Globus pallidus (tissue), 1 donor: Measurements from ENCODE around the gene CHSY3.
A peak's percentile ranks its signal among the peaks of the same experiment; 100 is the strongest.

Experiments used
- DNase-seq: peaks from one replicate; pipeline ENCODE4 v3.0.0-alpha.2; 2015; ENCODE audit warnings: low spot score

The CHSY3 gene

GRCh38 chr5:129904102-129904666 is at the start of gene CHSY3:
TSS of gene CHSY3 (plus strand) at chr5:129904465.
- peak; percentile 85 for DNase-seq

DNA sequence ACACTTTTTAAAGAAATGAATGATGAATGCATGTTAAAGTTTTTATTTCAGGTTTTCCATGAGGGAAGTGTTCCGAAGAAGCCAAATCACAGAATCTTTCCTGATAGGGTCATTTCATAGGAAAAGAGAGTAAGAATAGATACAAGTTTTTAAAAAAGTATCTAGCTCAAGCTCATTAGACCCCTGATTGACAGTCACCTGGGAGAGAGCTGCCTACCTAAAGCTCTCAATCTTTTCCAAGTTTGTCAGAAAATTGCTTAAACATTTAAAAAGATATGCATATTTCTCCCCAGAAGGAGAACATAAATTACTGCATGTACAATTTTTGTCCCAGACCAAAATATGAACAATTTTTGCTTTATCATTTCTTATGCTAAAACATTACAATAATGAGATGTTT is 47.9 kb upstream of the CHSY3 start:
- DNase-seq: no peak

DNA sequence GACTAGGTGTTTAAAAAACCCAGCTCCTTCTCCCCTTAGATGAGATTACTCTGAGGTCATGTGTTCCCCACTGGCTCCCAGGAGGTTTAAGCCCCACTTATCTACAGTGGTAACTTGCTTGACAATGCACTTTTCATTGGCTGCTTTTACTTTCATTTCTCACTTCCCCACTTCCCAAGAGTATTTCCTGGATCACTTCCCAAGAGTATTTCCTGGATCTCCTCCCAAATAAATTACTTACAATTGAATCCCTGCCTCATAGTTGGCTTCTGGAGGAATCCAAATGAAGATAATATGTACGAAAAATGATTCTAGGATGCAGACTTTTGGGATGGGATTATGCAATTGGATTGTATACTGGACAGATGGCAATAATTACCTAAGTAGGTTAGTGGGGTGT is 47.1 kb upstream of the CHSY3 start:
- no peak for DNase-seq

DNA sequence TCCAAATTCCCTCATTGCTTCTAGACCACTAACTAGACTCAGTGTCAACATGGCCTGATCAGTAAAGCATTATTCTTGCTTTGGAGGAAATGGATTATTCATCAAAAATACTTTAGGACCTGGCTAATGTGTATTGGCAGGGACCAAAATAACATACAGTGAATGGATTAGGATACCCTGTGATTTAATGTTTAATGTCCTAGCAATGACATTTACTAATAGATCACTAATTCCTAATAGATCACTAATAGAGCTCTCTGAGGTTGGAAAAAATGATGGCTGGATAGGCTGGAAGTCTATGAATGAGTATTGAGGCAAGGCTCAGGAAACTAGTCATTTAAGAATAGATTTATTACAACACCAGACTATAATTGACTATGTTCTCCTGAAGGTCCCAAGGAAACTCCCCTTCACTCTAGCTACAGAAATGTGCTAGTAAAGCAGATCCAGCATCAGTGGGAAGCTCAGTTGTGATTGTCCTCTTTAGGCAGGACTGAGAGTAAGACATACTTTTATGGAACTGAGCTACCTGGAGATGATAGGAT is 46.1 kb upstream of the CHSY3 start:
- DNase-seq: no peak

- DNase-seq: no peak
Observed at GRCh38 chr5:129884322-129884721, 19.9 kb upstream of the CHSY3 start.

DNA sequence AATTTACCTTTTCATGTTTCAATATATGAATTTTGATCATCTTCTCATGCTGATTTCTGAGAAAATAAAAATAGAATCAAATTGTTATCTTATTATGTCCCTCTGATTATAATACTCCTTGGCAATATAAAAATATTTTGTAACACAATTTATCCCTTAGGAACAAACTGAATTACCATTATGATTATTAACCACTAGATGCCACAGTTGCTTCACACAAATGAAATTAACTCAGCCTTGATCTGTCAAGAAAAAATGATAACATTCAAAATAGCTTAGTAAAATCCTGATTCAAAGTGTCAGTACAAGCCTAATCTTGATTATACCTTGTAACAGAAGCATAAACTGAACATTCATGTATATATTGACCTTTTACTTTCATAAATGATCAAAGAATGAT is 4.8 kb upstream of the CHSY3 start:
- no peak for DNase-seq

DNA sequence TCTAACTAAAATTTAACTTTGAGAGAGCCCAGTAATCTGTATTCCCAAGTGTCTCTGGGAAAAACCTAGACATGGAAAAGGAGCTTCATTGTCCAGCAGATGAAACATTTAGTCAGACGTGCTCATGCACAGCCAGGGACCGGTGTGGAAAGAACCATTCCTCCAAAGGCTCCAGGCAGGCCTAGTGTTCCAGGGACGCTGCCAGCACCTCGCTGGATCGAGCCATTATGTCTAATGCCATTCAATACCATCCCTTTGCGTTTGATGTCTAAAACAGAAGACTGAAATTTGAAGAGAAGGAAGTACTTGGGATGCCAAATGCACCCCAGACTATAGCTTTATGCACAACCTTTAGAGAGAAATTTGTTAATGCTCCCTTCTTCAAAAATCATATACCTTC is 1.4 kb upstream of the CHSY3 start:
- no peak for DNase-seq

DNA sequence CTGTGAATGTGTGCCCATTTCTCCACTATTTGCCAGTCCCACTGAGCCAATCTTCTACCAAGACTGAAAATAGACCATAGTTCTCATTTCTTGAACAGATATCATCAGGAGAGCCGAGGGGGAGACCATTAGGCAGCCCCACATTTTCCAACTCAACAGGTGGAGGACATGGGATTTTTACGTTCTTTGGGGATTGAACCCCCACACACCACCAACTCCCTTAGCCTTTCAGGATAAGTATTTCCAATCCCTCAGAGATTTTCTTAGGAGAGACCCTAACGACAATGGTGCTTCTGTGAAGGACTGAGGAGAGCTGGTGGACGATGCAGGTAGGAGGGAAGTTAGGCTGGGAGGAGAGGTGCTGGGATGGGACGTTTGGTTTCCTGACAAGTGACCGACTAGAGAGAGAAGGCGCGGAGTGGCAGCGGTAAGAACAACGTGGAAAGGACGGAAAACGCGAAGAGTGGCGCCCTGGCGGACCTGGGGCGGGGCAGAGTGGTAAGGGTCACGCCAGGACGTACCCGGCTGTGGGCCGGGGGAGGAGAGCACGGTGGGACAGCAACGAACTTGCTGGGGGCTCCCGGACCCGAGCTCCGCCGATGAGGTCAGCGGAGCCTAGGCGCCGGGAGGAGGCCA is 681 bp upstream of the CHSY3 start:
- DNase-seq: no peak

DNA sequence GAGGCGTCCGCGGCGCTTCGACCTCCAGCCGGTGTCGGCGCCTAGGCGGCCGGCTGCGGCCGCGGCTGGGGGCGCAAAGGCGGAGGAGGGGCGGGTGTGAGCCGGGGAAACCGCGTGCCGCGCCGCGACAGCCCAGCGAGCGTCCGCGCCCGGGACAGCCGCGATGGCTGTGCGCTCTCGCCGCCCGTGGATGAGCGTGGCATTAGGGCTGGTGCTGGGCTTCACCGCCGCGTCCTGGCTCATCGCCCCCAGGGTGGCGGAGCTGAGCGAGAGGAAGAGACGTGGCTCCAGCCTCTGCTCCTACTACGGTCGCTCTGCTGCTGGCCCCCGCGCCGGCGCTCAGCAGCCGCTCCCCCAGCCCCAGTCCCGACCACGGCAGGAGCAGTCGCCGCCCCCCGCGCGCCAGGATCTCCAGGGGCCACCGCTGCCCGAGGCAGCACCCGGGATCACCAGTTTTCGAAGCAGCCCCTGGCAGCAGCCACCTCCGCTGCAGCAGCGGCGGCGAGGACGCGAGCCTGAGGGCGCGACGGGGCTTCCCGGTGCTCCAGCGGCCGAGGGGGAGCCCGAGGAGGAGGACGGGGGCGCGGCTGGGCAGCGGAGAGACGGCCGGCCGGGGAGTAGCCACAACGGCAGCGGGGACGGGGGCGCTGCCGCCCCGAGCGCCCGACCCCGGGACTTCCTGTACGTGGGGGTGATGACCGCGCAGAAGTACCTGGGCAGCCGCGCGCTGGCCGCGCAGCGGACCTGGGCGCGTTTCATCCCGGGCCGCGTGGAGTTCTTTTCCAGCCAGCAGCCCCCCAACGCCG is 605 bp downstream of the CHSY3 start:
- DNase-seq: no peak

DNA sequence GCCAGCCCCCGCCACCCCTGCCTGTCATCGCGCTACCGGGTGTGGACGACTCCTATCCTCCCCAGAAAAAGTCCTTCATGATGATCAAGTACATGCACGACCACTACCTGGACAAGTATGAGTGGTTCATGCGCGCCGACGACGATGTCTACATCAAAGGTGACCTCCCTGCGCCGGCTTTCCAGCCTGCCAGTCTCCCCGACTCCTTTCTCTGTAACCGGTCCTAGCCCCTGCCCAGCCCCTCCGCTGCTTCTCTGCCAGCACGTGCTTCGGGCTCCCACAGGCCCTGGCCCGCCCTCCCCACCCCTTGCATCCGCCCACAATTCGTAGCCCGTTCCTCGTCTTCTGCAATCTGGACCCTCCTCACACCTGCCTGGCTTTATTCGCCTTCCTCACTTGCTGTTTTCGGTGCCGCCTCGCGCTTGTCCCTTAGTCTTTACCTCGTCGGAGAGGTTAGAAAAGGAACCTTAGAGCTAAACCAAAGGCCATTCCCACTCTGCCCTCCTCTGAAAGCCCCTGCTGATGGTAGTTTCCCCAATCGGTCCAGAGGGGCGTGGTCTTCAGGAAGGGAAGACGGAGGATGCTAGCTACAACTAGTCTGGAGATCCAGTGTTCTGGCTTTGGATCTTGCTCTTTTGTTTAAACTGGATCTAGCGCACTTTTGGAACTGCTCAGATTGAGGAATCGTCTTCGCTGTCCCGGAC is 1.4 kb downstream of the CHSY3 start:
- DNase-seq: no peak

DNA sequence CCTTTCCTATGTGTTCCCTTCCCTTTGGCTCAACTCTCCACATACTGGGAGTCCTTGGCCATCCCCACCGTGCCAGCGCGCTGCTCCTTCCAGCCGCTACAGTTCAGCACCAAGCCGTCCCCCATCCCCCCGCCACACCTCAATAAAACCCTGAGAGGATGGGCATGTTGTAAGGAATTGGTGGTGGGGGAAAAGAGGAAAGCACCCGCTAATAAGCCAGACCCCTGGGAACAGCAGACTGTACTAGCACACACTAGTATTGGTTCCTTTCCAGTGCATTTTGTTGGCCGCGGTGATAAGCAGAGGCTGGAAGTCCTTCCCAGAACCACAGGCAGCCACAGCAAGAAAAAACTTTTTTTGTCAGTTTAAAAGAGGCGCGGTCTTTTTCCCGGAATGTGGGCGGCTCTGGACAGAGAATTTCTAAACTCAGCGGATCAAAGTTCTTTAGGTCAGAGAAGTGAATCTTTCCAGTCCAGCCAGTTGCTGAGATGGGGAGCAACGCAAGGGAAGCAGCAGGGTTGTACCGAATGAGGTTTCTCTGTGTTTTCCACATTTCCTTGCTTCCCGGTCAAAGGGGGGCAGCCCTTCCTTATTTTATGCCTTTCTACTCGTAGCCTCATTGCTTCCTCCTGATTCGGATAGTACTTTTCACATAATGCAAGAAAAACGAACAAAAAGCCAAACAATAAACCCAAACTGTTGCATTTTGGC is 2.1 kb downstream of the CHSY3 start:
- DNase-seq: no peak

GRCh38 chr5:129909225-129909624 is 5.0 kb downstream of the CHSY3 start:
- DNase-seq: no peak

GRCh38 chr5:129912601-129913255 is 8.5 kb downstream of the CHSY3 start:
- DNase-seq: no peak

DNA sequence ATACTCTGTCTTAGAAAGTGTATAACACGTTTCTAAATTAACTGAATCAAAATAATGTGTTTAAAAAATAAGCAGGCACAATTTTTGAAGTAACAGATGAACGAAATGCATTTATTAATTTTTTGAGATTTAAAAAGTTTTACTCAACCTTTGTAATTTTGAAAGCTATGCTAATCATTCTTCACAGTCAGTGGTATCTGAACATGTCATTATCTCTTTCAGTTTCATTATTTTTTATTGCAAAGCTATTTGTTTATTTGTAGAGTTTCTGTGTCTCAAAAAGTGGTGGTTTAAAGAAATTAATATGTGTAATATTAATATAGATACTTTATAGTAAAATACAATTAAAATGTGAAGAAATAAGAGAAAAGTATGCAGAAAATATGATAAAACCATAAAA is 11.2 kb downstream of the CHSY3 start:
- DNase-seq: no peak

DNA sequence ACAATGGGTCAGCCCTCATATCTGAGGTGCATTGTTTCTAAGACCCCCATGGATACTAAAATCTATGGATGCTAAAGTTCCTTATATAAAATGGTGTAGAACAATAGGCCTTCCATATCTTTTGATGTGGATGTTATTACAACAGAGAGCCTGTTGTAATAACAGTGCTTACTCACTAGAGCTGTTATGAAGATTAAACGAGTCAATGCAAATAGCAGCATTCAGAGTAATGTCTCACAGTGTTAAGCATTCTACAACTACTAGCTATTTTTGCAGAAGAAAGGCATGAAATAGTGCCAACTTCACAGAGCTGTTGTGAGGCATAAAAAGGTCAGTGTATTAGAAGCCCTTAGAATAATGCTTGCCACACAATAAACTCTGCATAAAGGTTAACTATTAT is 13.0 kb downstream of the CHSY3 start:
- DNase-seq: no peak

- no peak for DNase-seq
Observed at GRCh38 chr5:129921204-129921603, 16.9 kb downstream of the CHSY3 start.

- no peak for DNase-seq
Observed at GRCh38 chr5:129930221-129930620, 26.0 kb downstream of the CHSY3 start.

- no peak for DNase-seq
Observed at GRCh38 chr5:129935626-129936025, 31.4 kb downstream of the CHSY3 start.

DNA sequence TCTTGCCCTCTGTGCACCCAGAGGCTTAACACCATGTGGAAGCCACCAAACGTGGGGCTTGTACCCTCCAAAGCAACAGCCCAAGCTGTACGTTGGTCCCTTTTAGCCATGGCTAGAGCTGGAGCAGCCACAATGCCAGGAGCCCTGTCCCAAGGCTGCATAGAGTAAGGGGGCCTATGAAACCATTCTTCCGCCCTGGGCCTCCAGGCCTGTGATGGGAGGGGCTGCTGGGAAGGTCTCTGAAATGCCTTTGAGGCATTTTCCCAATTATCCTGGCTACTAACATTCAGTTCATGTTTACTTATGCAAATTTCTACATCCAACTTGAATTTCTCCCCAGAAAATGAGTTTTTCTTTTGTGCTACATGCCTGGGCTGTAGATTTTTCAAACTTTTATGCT is 33.8 kb downstream of the CHSY3 start:
- DNase-seq: no peak

DNA sequence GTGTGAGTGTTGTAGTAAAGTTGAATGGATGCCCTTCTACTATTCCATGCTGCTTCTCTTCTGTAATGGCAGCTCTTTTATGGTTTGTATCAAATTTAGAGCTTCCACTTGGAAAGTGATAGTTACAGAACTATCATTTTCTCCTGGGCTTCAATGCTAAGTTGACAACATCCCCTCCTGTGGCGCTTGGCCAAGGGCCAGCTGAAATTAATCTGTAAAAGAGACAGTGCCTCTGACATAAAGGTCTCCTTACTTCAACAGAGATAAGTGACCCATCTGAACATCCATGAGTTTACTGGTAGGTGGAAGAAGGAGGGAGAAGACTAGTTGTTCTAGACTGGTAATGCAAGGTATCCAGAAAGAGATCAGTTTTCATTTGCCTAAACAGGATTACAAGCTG is 39.7 kb downstream of the CHSY3 start:
- DNase-seq: no peak

DNA sequence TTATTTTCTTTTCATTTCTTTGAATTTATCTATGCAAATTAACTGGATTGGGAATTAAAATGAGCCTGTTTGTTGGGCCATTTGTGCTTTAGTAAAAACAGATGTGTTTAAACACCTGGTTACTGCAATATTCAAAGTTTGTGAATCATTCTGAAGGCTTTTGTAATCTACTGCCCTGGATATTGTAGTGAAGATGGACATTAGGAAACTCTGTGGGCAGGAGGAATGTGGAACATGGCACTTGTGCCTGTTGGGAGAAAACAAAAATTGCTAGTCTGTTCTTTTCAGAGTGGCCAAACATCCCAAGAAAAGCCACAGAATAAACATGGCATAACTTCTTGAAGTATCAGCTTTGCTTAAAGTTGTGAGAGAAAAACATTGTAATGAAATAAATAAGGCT is 40.8 kb downstream of the CHSY3 start:
- no peak for DNase-seq
